ENCODE results near the gene SLC2A8. TPM values are rescaled to one million over a fixed set of nuclear protein-coding genes. Genes with fewer than 3 reads are reported as not detected.

The SLC2A8 gene
- polyA plus RNA-seq (2013, experiment 1 of 2), result 10.7 TPM
- polyA plus RNA-seq (2013, experiment 2 of 2), result 10.9 TPM

GRCh38 chr9:127396808-127397645 is at the start of gene SLC2A8:
Gene SLC2A8 (plus strand): TSS chr9:127397169. CDS start chr9:127397231, 62 bp downstream.
- no peaks in the 10 kb centered on the region for H3K27me3 ChIP-seq (ENCODE audit: insufficient read depth, low read length, poor library complexity)
- peak within 1 kb of the TSS; percentile 55 for H3K27ac ChIP-seq (ENCODE audit: low read depth, low read length)
- peak within 1 kb of the TSS; percentile 90 for H3K4me2 ChIP-seq (ENCODE audit: low read length)
- H4K5ac ChIP-seq (ENCODE audit: low read length), result no peak within 1 kb of the TSS
- peak within 1 kb of the TSS; percentile 58 for H3K4me3 ChIP-seq (ENCODE audit: low read length)
- H3K79me2 ChIP-seq (ENCODE audit: control insufficient read depth, insufficient read depth, low read length), result peaks cover 2% of the 10 kb centered on the region
- H3K4ac ChIP-seq (ENCODE audit: low read depth, low read length), result peak within 1 kb of the TSS; percentile 63
- peak; percentile 100 for DNase-seq
- H2AK5ac ChIP-seq (ENCODE audit: low read length), result no peak within 1 kb of the TSS
- peaks cover 3% of the 10 kb centered on the region for H3K4me1 ChIP-seq (ENCODE audit: control insufficient read depth, low read depth, low read length)
- no peak within 1 kb of the TSS for H2BK15ac ChIP-seq (replicated peaks; ENCODE audit: low read depth)
- H3K9ac ChIP-seq (ENCODE audit: low read length), result peak within 1 kb of the TSS; percentile 87
- no CpG with 5 or more reads among the region's 87 CpGs for WGBS (ENCODE audit: extremely low coverage, insufficient coverage, low lambda C conversion rate)
- H4K8ac ChIP-seq (ENCODE audit: low read depth, low read length), result no peak within 1 kb of the TSS
- no peak within 1 kb of the TSS for H2BK120ac ChIP-seq (ENCODE audit: low read depth, low read length)
- H3K23ac ChIP-seq (ENCODE audit: low read length), result no peak within 1 kb of the TSS
- H2BK5ac ChIP-seq (ENCODE audit: low read length), result no peak within 1 kb of the TSS
- peak within 1 kb of the TSS; percentile 96 for H3K56ac ChIP-seq (ENCODE audit: low read length)
- H3K18ac ChIP-seq (ENCODE audit: low read length), result peak within 1 kb of the TSS; percentile 60
- peaks cover 5% of the 10 kb centered on the region for H3K79me1 ChIP-seq (ENCODE audit: low read length)
- H3K36me3 ChIP-seq (ENCODE audit: control insufficient read depth, insufficient read depth, low read length), result no peaks in the 10 kb centered on the region

GRCh38 chr9:127347831-127348776 is 48.9 kb upstream of the SLC2A8 start:
- Histone ChIP-seq H4K8ac (ENCODE audit: low read depth, low read length) (no peak overlapping the region), H3K23ac (ENCODE audit: low read length) (no peak overlapping the region), H2BK120ac (ENCODE audit: low read depth, low read length) (no peak overlapping the region), H3K18ac (ENCODE audit: low read length) (no peak overlapping the region), H3K4ac (ENCODE audit: low read depth, low read length) (no peak overlapping the region), H4K5ac (ENCODE audit: low read length) (no peak overlapping the region), H3K9ac (ENCODE audit: low read length) (no peak overlapping the region), H3K36me3 (ENCODE audit: control insufficient read depth, insufficient read depth, low read length) (no peaks in the 10 kb centered on the region), H3K56ac (ENCODE audit: low read length) (no peak overlapping the region), H2AK5ac (ENCODE audit: low read length) (no peak overlapping the region), H2BK5ac (ENCODE audit: low read length) (no peak overlapping the region), H3K4me3 (ENCODE audit: low read length) (no peak overlapping the region), H3K27me3 (ENCODE audit: insufficient read depth, low read length, poor library complexity) (no peaks in the 10 kb centered on the region), H2BK15ac (replicated peaks; ENCODE audit: low read depth) (no peak overlapping the region), H3K4me2 (ENCODE audit: low read length) (no peak overlapping the region), H3K79me2 (ENCODE audit: control insufficient read depth, insufficient read depth, low read length) (no peaks in the 10 kb centered on the region), H3K79me1 (ENCODE audit: low read length) (no peaks in the 10 kb centered on the region), H3K27ac (ENCODE audit: low read depth, low read length) (no peak overlapping the region), H3K4me1 (ENCODE audit: control insufficient read depth, low read depth, low read length) (no peaks in the 10 kb centered on the region)
- DNase-seq, result peak; percentile 27
- no CpG with 5 or more reads among the region's 8 CpGs for WGBS (ENCODE audit: extremely low coverage, insufficient coverage, low lambda C conversion rate)

DNA sequence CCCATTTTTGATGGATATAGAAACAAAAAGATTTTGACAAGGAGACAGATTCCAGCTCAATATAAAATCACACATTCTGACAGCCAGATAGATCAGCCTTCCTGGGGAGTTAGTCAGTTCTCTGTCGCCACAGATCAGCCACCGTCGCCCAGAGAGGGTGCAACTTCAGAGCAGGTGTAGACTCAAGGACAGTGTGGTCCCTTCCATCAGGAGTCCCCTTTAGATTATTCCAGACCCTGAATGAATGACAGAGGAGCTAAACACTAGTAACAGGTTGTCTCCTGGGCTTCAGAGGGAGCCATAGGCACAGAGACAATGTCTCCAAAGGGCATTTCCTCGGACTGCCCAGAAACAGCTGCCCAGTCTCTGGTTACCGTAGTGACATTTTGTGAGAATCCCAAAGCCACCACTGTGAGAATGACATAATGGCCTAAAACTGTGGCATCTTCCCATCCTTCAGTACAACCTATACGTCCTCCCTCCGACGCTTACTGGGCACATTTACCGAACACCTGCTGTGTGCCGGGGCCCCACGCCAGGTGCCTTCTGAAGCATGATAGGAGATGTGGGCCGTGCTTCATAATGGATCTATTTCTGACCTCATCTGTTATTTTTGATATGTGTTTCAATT is 47.4 kb upstream of the SLC2A8 start:
- Histone ChIP-seq H3K4me2 (ENCODE audit: low read length) (no peak overlapping the region), H3K56ac (ENCODE audit: low read length) (no peak overlapping the region), H4K8ac (ENCODE audit: low read depth, low read length) (no peak overlapping the region), H3K79me1 (ENCODE audit: low read length) (no peaks in the 10 kb centered on the region), H2BK15ac (replicated peaks; ENCODE audit: low read depth) (no peak overlapping the region), H2BK5ac (ENCODE audit: low read length) (no peak overlapping the region), H3K36me3 (ENCODE audit: control insufficient read depth, insufficient read depth, low read length) (no peaks in the 10 kb centered on the region), H3K4me1 (ENCODE audit: control insufficient read depth, low read depth, low read length) (no peaks in the 10 kb centered on the region), H3K9ac (ENCODE audit: low read length) (no peak overlapping the region), H3K27ac (ENCODE audit: low read depth, low read length) (no peak overlapping the region), H2BK120ac (ENCODE audit: low read depth, low read length) (no peak overlapping the region), H3K27me3 (ENCODE audit: insufficient read depth, low read length, poor library complexity) (no peaks in the 10 kb centered on the region), H3K4me3 (ENCODE audit: low read length) (no peak overlapping the region), H2AK5ac (ENCODE audit: low read length) (no peak overlapping the region), H3K79me2 (ENCODE audit: control insufficient read depth, insufficient read depth, low read length) (no peaks in the 10 kb centered on the region), H3K4ac (ENCODE audit: low read depth, low read length) (no peak overlapping the region), H3K18ac (ENCODE audit: low read length) (no peak overlapping the region), H3K23ac (ENCODE audit: low read length) (no peak overlapping the region), H4K5ac (ENCODE audit: low read length) (no peak overlapping the region)
- no CpG with 5 or more reads among the region's 12 CpGs for WGBS (ENCODE audit: extremely low coverage, insufficient coverage, low lambda C conversion rate)
- peak; percentile 5 for DNase-seq

GRCh38 chr9:127351182-127352166 is 45.5 kb upstream of the SLC2A8 start:
- Histone ChIP-seq H2BK15ac (replicated peaks; ENCODE audit: low read depth) (no peak overlapping the region), H3K56ac (ENCODE audit: low read length) (no peak overlapping the region), H2BK120ac (ENCODE audit: low read depth, low read length) (no peak overlapping the region), H3K9ac (ENCODE audit: low read length) (no peak overlapping the region), H2AK5ac (ENCODE audit: low read length) (no peak overlapping the region), H3K4me1 (ENCODE audit: control insufficient read depth, low read depth, low read length) (no peaks in the 10 kb centered on the region), H3K27ac (ENCODE audit: low read depth, low read length) (no peak overlapping the region), H3K4me3 (ENCODE audit: low read length) (no peak overlapping the region), H3K79me1 (ENCODE audit: low read length) (no peaks in the 10 kb centered on the region), H4K8ac (ENCODE audit: low read depth, low read length) (no peak overlapping the region), H3K79me2 (ENCODE audit: control insufficient read depth, insufficient read depth, low read length) (no peaks in the 10 kb centered on the region), H4K5ac (ENCODE audit: low read length) (no peak overlapping the region), H3K18ac (ENCODE audit: low read length) (no peak overlapping the region), H3K23ac (ENCODE audit: low read length) (no peak overlapping the region), H3K27me3 (ENCODE audit: insufficient read depth, low read length, poor library complexity) (no peaks in the 10 kb centered on the region), H3K4me2 (ENCODE audit: low read length) (no peak overlapping the region), H2BK5ac (ENCODE audit: low read length) (no peak overlapping the region), H3K36me3 (ENCODE audit: control insufficient read depth, insufficient read depth, low read length) (no peaks in the 10 kb centered on the region), H3K4ac (ENCODE audit: low read depth, low read length) (no peak overlapping the region)
- no peak for DNase-seq
- WGBS (ENCODE audit: extremely low coverage, insufficient coverage, low lambda C conversion rate), result no CpG with 5 or more reads among the region's 4 CpGs

DNA sequence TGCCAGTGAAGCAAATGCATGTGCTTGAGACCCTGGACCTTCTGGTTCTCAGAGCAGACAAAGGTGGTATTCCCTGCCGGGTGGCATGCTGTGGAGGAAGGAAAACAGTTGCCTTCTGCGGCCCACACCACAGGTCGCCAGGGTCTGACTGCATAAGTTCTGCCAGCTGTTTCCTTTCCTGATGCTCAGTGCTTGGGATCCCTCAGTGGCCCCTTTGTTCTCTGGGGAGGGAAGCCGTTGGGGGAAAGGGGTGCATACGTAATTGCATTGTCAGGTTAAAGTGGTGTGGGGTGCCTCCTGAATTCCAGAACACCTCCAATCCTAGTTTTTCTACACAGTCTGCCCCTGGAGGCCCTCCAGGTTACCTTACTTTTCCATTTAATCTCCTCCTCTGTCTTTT is 43.1 kb upstream of the SLC2A8 start:
- Histone ChIP-seq H4K8ac (ENCODE audit: low read depth, low read length) (no peak overlapping the region), H3K56ac (ENCODE audit: low read length) (no peak overlapping the region), H3K4me3 (ENCODE audit: low read length) (no peak overlapping the region), H4K5ac (ENCODE audit: low read length) (no peak overlapping the region), H2BK15ac (replicated peaks; ENCODE audit: low read depth) (no peak overlapping the region), H2BK120ac (ENCODE audit: low read depth, low read length) (no peak overlapping the region), H3K36me3 (ENCODE audit: control insufficient read depth, insufficient read depth, low read length) (no peaks in the 10 kb centered on the region), H3K18ac (ENCODE audit: low read length) (no peak overlapping the region), H3K23ac (ENCODE audit: low read length) (no peak overlapping the region), H3K27me3 (ENCODE audit: insufficient read depth, low read length, poor library complexity) (no peaks in the 10 kb centered on the region), H3K4me1 (ENCODE audit: control insufficient read depth, low read depth, low read length) (no peaks in the 10 kb centered on the region), H3K4ac (ENCODE audit: low read depth, low read length) (no peak overlapping the region), H3K79me2 (ENCODE audit: control insufficient read depth, insufficient read depth, low read length) (no peaks in the 10 kb centered on the region), H2BK5ac (ENCODE audit: low read length) (no peak overlapping the region), H3K9ac (ENCODE audit: low read length) (no peak overlapping the region), H3K79me1 (ENCODE audit: low read length) (no peaks in the 10 kb centered on the region), H3K27ac (ENCODE audit: low read depth, low read length) (no peak overlapping the region), H2AK5ac (ENCODE audit: low read length) (no peak overlapping the region), H3K4me2 (ENCODE audit: low read length) (no peak overlapping the region)
- DNase-seq, result no peak
- no CpG with 5 or more reads among the region's 5 CpGs for WGBS (ENCODE audit: extremely low coverage, insufficient coverage, low lambda C conversion rate)

Data from mesendoderm (in vitro differentiated cells).